Fibroblast of villous mesenchyme (primary cell): ENCODE data around the gene ADPRHL1. TPM values are rescaled to one million over a fixed set of nuclear protein-coding genes. Genes with fewer than 3 reads are reported as not detected.
A peak's percentile ranks its signal among the peaks of the same experiment; 100 is the strongest.

Experiments
- DNase-seq: peaks from one replicate; pipeline ENCODE4 v3.0.0-alpha.2; 2010; ENCODE audit warnings: low read depth
- H3K4me3 ChIP-seq: 2 replicates; pipeline ENCODE4 v1.5.1; 2011; ENCODE audit warnings: low read depth, mild to moderate bottlenecking, low read length
- total RNA-seq: library from RNA; depleted of rRNA; stranded (reverse); fragments of >200 nt; gene quantifications from 2 replicates; pipeline ENCODE4 v1.2.3, GENCODE V29; 2012
- TF ChIP-seq, protein P1 (sequence below): IDR thresholded peaks from 2 replicates; pipeline ENCODE4 v1.5.1; 2012; ENCODE audit warnings: low read depth, mild to moderate bottlenecking, low read length; ENCODE audit not compliant: insufficient read depth

ADPRHL1 gene
- total RNA-seq, 1 donor = 1.3 TPM

DNA sequence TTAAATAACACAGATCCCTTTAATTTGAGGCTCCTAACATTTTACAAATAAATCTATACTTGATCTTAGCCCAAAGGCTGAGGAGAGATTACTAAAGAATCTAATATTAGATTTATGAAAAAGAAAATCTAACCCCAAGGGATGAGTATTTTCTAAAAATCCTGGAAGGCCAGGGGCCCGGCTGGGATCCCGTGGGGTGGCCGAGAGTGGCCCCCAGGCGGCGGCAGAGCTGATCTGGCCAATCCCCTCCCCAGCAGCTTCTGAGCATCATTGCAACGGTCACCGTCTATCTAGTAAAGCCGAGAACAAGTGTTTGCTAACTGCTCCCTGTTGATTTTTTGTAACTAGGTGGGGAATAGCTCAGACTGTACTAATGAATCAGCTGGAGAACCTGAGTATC, 37.5 kb downstream of the ADPRHL1 start:
- no peak for DNase-seq
- no peak overlapping the region for H3K4me3 ChIP-seq
- TF ChIP-seq, protein P1, sequence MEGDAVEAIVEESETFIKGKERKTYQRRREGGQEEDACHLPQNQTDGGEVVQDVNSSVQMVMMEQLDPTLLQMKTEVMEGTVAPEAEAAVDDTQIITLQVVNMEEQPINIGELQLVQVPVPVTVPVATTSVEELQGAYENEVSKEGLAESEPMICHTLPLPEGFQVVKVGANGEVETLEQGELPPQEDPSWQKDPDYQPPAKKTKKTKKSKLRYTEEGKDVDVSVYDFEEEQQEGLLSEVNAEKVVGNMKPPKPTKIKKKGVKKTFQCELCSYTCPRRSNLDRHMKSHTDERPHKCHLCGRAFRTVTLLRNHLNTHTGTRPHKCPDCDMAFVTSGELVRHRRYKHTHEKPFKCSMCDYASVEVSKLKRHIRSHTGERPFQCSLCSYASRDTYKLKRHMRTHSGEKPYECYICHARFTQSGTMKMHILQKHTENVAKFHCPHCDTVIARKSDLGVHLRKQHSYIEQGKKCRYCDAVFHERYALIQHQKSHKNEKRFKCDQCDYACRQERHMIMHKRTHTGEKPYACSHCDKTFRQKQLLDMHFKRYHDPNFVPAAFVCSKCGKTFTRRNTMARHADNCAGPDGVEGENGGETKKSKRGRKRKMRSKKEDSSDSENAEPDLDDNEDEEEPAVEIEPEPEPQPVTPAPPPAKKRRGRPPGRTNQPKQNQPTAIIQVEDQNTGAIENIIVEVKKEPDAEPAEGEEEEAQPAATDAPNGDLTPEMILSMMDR = no peak

DNA sequence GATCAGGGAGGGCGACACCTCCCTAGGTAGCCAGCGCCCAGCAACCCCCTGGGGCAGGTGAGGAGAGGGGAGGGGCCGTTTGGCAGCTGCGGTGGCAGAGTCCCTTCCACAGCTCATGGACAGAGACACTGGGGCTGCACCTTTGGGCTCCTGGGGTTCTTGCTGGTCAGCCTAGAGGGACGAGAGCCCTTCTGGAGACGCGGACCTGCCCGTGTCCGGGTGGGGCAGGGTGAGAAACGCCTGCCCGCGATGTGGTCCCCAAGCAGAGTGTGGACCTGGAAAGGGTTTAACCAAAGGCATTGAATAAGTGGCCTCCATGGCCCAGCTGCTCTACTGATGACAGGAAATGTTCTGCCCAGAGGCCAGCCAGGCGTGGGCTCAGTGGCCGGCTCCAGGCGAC, 38.3 kb downstream of the ADPRHL1 start:
- TF ChIP-seq, protein P1 = no peak
- no peak for DNase-seq
- H3K4me3 ChIP-seq = no peak overlapping the region

DNA sequence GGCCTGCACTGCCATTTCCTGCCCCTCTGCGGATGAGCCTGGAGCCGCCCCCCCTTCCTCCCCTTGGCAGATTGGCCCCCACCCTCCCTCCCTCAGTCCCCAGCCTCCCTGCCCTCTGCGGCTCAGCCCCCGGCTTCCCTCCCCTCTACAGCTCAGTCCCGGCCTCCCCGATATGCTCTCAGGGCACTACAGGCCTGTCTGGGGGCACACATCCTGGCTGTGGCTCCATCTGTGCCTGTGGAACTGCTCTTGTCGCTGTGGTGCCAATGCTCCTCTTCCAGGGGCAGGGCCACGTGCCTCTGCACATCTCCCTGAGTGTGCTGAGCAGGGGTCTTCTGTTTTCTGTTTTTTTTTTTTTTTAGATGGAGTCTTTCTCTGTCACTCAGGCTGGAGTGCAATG, 39.0 kb downstream of the ADPRHL1 start:
- TF ChIP-seq, protein P1 = no peak
- H3K4me3 ChIP-seq = no peak overlapping the region
- DNase-seq = no peak

DNA sequence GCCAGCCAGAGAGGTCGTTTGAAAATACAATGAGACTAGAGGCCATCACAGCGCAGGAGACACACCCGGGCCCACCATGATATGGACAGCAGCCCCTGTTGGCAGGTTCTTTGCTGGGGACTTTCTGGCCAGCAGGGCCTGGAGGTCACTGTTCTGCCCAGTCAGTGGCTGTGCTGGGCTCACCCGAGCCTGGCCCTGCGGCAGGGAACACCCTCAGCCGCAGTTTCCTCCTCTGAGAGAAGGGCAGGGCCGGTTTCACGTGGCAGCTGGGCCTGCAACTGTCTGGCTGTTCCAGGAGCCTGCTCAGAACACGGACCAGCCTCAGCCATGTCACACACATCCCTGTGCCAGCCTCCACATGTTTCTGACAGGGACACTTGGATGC, 39.4 kb downstream of the ADPRHL1 start:
- no peak overlapping the region for H3K4me3 ChIP-seq
- DNase-seq = peak; percentile 7
- TF ChIP-seq, protein P1 = no peak

DNA sequence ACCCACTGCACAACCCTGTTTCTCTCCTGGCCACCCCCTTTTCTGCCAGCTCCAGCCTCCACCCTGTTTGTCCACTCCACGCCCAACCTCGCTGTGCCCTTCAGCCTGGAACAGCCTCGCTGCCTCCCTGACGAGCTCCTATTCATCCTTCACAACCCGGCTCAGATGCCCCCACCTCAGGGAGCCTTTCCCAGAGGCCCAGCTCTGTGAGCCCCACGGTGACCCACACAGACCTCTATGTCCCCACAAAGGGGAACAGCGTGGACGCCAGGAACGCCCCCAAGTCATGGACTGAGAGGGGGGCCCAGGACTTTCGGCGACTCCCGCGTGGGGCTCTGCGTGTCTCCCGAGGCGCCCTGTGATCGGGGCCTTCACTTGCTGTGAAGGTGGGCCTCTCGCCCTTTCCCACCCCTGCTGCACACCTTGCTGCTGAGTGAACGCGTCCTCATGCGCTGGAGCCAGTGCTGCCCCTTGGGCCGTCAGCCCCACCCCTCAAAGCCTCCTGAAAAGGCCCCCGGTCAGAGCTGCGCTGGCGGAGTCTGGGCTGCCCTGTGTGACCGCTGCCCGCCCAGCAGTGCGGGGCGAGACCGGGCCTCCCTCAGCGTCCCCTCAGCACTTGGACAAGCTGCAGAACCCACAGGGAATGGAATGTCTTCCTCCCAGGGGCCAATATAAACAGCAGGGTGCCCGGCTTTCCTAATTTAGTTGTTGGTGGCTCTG, 40.0 kb downstream of the ADPRHL1 start:
- H3K4me3 ChIP-seq = no peak overlapping the region
- TF ChIP-seq, protein P1 = no peak
- no peak for DNase-seq

GRCh38 chr13:113412440-113412839, 40.8 kb downstream of the ADPRHL1 start:
- DNase-seq = no peak
- no peak overlapping the region for H3K4me3 ChIP-seq
- TF ChIP-seq, protein P1 = no peak
